H1 (cell line): Measurements from ENCODE around the gene MYO1D. TPM values are rescaled to one million over a fixed set of nuclear protein-coding genes. Genes with fewer than 3 reads are reported as not detected.

Experiments used
- CTCF ChIA-PET: fragments of 300-600 bp; sonication (Branson Sonifier 250); formaldehyde crosslinking; loops from one replicate; lab custom pipeline; 2021; ENCODE audit not compliant: partially characterized antibody; lab: Charles Lee
- POLR2A ChIA-PET: fragments of 300-600 bp; sonication (Branson Sonifier 250); formaldehyde crosslinking; loops from one replicate; lab custom pipeline; 2021; ENCODE audit warnings: inconsistent platforms; ENCODE audit not compliant: partially characterized antibody; lab: Charles Lee
- DNase-seq, 2 experiments: peaks; one replicate each; pipeline versions ENCODE4 v3.0.0 to v3.0.0-alpha.2; 2010 to 2022; ENCODE audit warnings: low spot score in 2 of 2, low read depth in 1 of 2, mixed read lengths in 1 of 2
- FAIRE-seq: peaks from 2 replicates; lab custom pipeline; 2011; peaks lifted over from hg19 to GRCh38; lab: Jason Lieb, UNC
- H2AFZ ChIP-seq: 2 replicates; pipeline ENCODE4 v1.8.1; 2012; ENCODE audit warnings: low read length, inconsistent platforms
- H2AK5ac ChIP-seq: 2 replicates; pipeline ENCODE4 v1.6.1; 2013; ENCODE audit warnings: low read depth, low read length
- H2BK120ac ChIP-seq: replicated peaks from 2 replicates; pipeline ENCODE3; 2013; ENCODE audit warnings: low read depth, low read length, inconsistent platforms
- H2BK12ac ChIP-seq: 2 replicates; pipeline ENCODE4 v1.6.1; 2013; ENCODE audit warnings: low read depth, low read length
- H2BK15ac ChIP-seq: 2 replicates; pipeline ENCODE4 v1.6.1; 2013; ENCODE audit warnings: low read length
- H2BK20ac ChIP-seq: 2 replicates; pipeline ENCODE4 v1.6.1; 2013; ENCODE audit warnings: low read length
- H2BK5ac ChIP-seq: 2 replicates; pipeline ENCODE4 v1.6.1; 2013; ENCODE audit warnings: low read depth, low read length
- H3K14ac ChIP-seq: 2 replicates; pipeline ENCODE4 v1.6.1; 2013; ENCODE audit warnings: inconsistent platforms; ENCODE audit not compliant: insufficient read length
- H3K18ac ChIP-seq: 2 replicates; pipeline ENCODE4 v1.6.1; 2013; ENCODE audit warnings: low read length; ENCODE audit errors: extremely low read depth
- H3K23ac ChIP-seq: 2 replicates; pipeline ENCODE4 v1.6.1; 2013; ENCODE audit warnings: inconsistent platforms; ENCODE audit not compliant: insufficient read length
- H3K23me2 ChIP-seq: 2 replicates; pipeline ENCODE4 v1.6.1; 2013; ENCODE audit warnings: low read depth, low read length
- H3K27ac ChIP-seq: 2 replicates; pipeline ENCODE4 v1.6.1; 2011; ENCODE audit warnings: low read depth, low read length, inconsistent platforms
- H3K27me3 ChIP-seq, 4 experiments: replicated peaks in 1 of 4; 1 replicate in 1 of 4; 2 replicates in 3 of 4; pipeline versions ENCODE4 v1.6.1 to v1.8.1; 2011 to 2013; ENCODE audit warnings: low read length in 3 of 4, mild to moderate bottlenecking in 3 of 4, inconsistent platforms in 2 of 4, mixed read lengths in 2 of 4, moderate library complexity in 1 of 4; ENCODE audit not compliant: control insufficient read depth in 3 of 4, insufficient read depth in 3 of 4; ENCODE audit errors: extremely low read depth in 1 of 4
- H3K36me3 ChIP-seq, 4 experiments: 2 replicates each; pipeline versions ENCODE4 v1.6.1 to v1.8.1; 2011 to 2013; ENCODE audit warnings: mild to moderate bottlenecking in 4 of 4, low read length in 3 of 4, moderate library complexity in 2 of 4, control low read depth in 1 of 4, inconsistent platforms in 1 of 4; ENCODE audit not compliant: insufficient read depth in 4 of 4, control insufficient read depth in 2 of 4
- H3K4ac ChIP-seq: replicated peaks from 2 replicates; pipeline ENCODE3; 2013; ENCODE audit warnings: low read length, low read depth, mixed read lengths, inconsistent platforms; ENCODE audit not compliant: insufficient read length
- H3K4me1 ChIP-seq, 4 experiments: replicated peaks in 1 of 4; 1 replicate in 1 of 4; 2 replicates in 3 of 4; pipeline versions ENCODE4 v1.6.1 to v1.8.1; 2011 to 2013; ENCODE audit warnings: low read length in 3 of 4, inconsistent platforms in 2 of 4, mixed read lengths in 1 of 4; ENCODE audit not compliant: insufficient read depth in 4 of 4, control insufficient read depth in 3 of 4
- H3K4me2 ChIP-seq, 2 experiments: 2 replicates each; pipeline versions ENCODE4 v1.6.1 to v1.8.1; 2011 to 2013; ENCODE audit warnings: low read depth in 2 of 2, low read length in 2 of 2, control low read depth in 1 of 2, inconsistent platforms in 1 of 2, mild to moderate bottlenecking in 1 of 2; ENCODE audit not compliant: insufficient read depth in 1 of 2
- H3K4me3 ChIP-seq, 4 experiments: fragments of 200-600, 300-600 bp in 1 of 4; sonication (generic), shearing (Covaris generic), sonication (Bioruptor Twin) in 1 of 4; 2 replicates each; pipeline versions ENCODE4 v1.5.1 to v1.8.1; 2011 to 2016; ENCODE audit warnings: low read length in 4 of 4, low read depth in 3 of 4, control low read depth in 2 of 4, inconsistent platforms in 2 of 4, mild to moderate bottlenecking in 2 of 4, mixed read lengths in 1 of 4, moderate library complexity in 1 of 4; ENCODE audit not compliant: insufficient read depth in 2 of 4; ENCODE audit errors: extremely low read depth in 1 of 4
- H3K56ac ChIP-seq: replicated peaks from 2 replicates; pipeline ENCODE3; 2013; ENCODE audit warnings: low read depth, mild to moderate bottlenecking, mixed read lengths, low read length, inconsistent platforms; ENCODE audit not compliant: insufficient read length
- H3K79me1 ChIP-seq: 2 replicates; pipeline ENCODE4 v1.6.1; 2013; ENCODE audit warnings: low read depth, low read length, control low read depth
- H3K79me2 ChIP-seq, 2 experiments: 2 replicates each; pipeline versions ENCODE4 v1.6.1 to v1.8.1; 2012 to 2013; ENCODE audit warnings: low read length in 2 of 2, mild to moderate bottlenecking in 2 of 2, inconsistent platforms in 1 of 2; ENCODE audit not compliant: insufficient read depth in 2 of 2, control insufficient read depth in 1 of 2
- H3K9ac ChIP-seq, 4 experiments: replicated peaks in 1 of 4; 1 replicate in 1 of 4; 2 replicates in 3 of 4; pipeline versions ENCODE4 v1.6.1 to v1.8.1; 2011 to 2013; ENCODE audit warnings: low read depth in 3 of 4, low read length in 3 of 4, control low read depth in 2 of 4, mild to moderate bottlenecking in 2 of 4, moderate library complexity in 2 of 4, inconsistent platforms in 1 of 4; ENCODE audit errors: extremely low read depth in 1 of 4
- H3K9me3 ChIP-seq, 2 experiments: 2 replicates each; pipeline versions ENCODE4 v1.6.1 to v1.8.1; 2012 to 2013; ENCODE audit warnings: mild to moderate bottlenecking in 2 of 2, moderate library complexity in 2 of 2, control low read depth in 1 of 2, inconsistent platforms in 1 of 2, low read depth in 1 of 2, low read length in 1 of 2, mixed read lengths in 1 of 2; ENCODE audit not compliant: insufficient read depth in 2 of 2
- H4K20me1 ChIP-seq, 2 experiments: replicated peaks in 1 of 2; 2 replicates each; pipeline versions ENCODE3 to v1.8.1; 2011 to 2013; ENCODE audit warnings: inconsistent platforms in 2 of 2, low read length in 2 of 2, mild to moderate bottlenecking in 1 of 2; ENCODE audit not compliant: insufficient read depth in 2 of 2, control insufficient read depth in 1 of 2
- H4K5ac ChIP-seq: 2 replicates; pipeline ENCODE4 v1.6.1; 2013; ENCODE audit warnings: low read length, low read depth, mixed read lengths, inconsistent platforms; ENCODE audit not compliant: insufficient read length
- H4K8ac ChIP-seq: 2 replicates; pipeline ENCODE4 v1.8.0; 2013; ENCODE audit warnings: mild to moderate bottlenecking, moderate library complexity, low read length, inconsistent platforms; ENCODE audit not compliant: insufficient read depth; ENCODE audit errors: extremely low read depth
- H4K91ac ChIP-seq: replicated peaks from 2 replicates; pipeline ENCODE3; 2013; ENCODE audit warnings: low read length, mixed read lengths, inconsistent platforms; ENCODE audit not compliant: insufficient read length
- CEBPB ChIP-seq: IDR thresholded peaks from 2 replicates; pipeline ENCODE4 v1.6.1; 2012; ENCODE audit warnings: low read depth, low read length
- JUN ChIP-seq: IDR thresholded peaks from 2 replicates; pipeline ENCODE4 v1.6.1; 2011; ENCODE audit warnings: low read depth, mild to moderate bottlenecking, improper control_type of control experiment, low read length
- RFX5 ChIP-seq: IDR thresholded peaks from 2 replicates; pipeline ENCODE4 v1.6.1; 2011; ENCODE audit warnings: low read depth, low read length, improper control_type of control experiment, borderline replicate concordance
- SIRT6 ChIP-seq: IDR thresholded peaks from one replicate; pipeline ENCODE4 v1.7.1; 2012; ENCODE audit warnings: low read length, inconsistent platforms
- SIX5 ChIP-seq: IDR thresholded peaks from 2 replicates; pipeline ENCODE4 v1.6.1; 2011; ENCODE audit warnings: mild to moderate bottlenecking, low read depth, low read length
- TEAD4 ChIP-seq: IDR thresholded peaks from 2 replicates; pipeline ENCODE4 v1.6.1; 2012; ENCODE audit warnings: low read depth, low read length, inconsistent platforms, mixed read lengths
- WGBS, 2 experiments: shearing (Covaris generic) in 1 of 2; methylation state at CpG; one replicate each; pipeline versions ENCODE4 v1.1.6 to v1.1.7; 2013 to 2015; ENCODE audit warnings: low lambda C conversion rate in 2 of 2, mixed read lengths in 2 of 2, inconsistent platforms in 1 of 2, low coverage in 1 of 2, missing lambda C conversion rate in 1 of 2; ENCODE audit not compliant: insufficient replicate concordance in 2 of 2, insufficient coverage in 1 of 2, insufficient read length in 1 of 2; ENCODE audit errors: extremely low coverage in 1 of 2, missing lambda C conversion rate in 1 of 2; 5-methylcytosine and 5-hydroxymethylcytosine counted together
- polyA plus RNA-seq, 7 experiments: library from polyadenylated mRNA; depleted of rRNA in 3 of 7; stranded (reverse) in 5 of 7; unstranded in 2 of 7; fragments of >200 nt in 5 of 7; fragments of 200-250 nt in 2 of 7; gene quantifications; 1 replicate in 5 of 7; 2 replicates in 1 of 7; 4 replicates in 1 of 7; pipeline versions ENCODE4 v1.2.1 to v1.2.3, GENCODE V29; 2011 to 2013; ENCODE audit warnings: missing spikeins in 2 of 7, mixed read lengths in 2 of 7
- total RNA-seq: library from RNA; stranded (reverse); fragmentation: NEBNext Ultra II Directional; extraction: Animal tissue kit (Norgen Biotek cat#: 25700); gene quantifications from 2 replicates; pipeline ENCODE4 v1.2.1, GENCODE V29; 2021

The MYO1D gene
- total and polyA plus RNA-seq, 2 of the 8 experiments (the other 6 are each of a cell fraction or from before 2014, with no cell fraction given) = 6.5 to 25.4 TPM

- Histone ChIP-seq H2AK5ac (no peak overlapping the region), H4K5ac (no peak overlapping the region), H3K27ac (no peak overlapping the region), H3K23ac (no peak overlapping the region), H3K36me3 (no peaks in the 10 kb centered on the region), H3K4me2 (no peak overlapping the region), H2BK5ac (no peak overlapping the region), H3K18ac (no peak overlapping the region), H3K14ac (no peak overlapping the region), H2BK20ac (no peak overlapping the region), H3K23me2 (no peaks in the 10 kb centered on the region), H3K79me2 (no peaks in the 10 kb centered on the region), H2BK120ac (no peak overlapping the region), H4K8ac (no peak overlapping the region), H2AFZ (no peak overlapping the region), H3K4ac (no peak overlapping the region), H3K9me3 (no peaks in the 10 kb centered on the region), H3K56ac (no peak overlapping the region), H2BK15ac (no peak overlapping the region), H3K4me1 (no peaks in the 10 kb centered on the region), H2BK12ac (no peak overlapping the region), H3K9ac (no peak overlapping the region), H4K20me1 (no peaks in the 10 kb centered on the region), H3K79me1 (no peaks in the 10 kb centered on the region; the same call in none of the 2 replicates), H3K27me3 (no peaks in the 10 kb centered on the region), H3K4me3 (no peak overlapping the region), H4K91ac (no peak overlapping the region)
- ChIA-PET POLR2A (interaction anchor here (0.6 kb wide), 1 partner anchor 11 kb away, joined by 3 read pairs; no protein-coding TSS in a partner anchor), CTCF (interaction anchor here (1.1 to 1.2 kb wide), 2 partner anchors 17 to 58 kb away, joined by 3 to 4 read pairs; partner anchors contain the start of gene MYO1D)
- FAIRE-seq (no peak), DNase-seq (no peak)
- TF ChIP-seq CEBPB = no peak
- TF ChIP-seq SIX5 = no peak
- TF ChIP-seq JUN = no peak
- TF ChIP-seq SIRT6 = no peak
- TF ChIP-seq RFX5 = no peak
- TF ChIP-seq TEAD4 = no peak
- 92% methylated on average over 4 of the region's 4 CpGs; no CpG with 5 or more reads in 1 of the 2 experiments for WGBS, 2 experiments
Observed at GRCh38 chr17:32819035-32819434, 57.9 kb downstream of the MYO1D start.
